Measurements from ENCODE around the gene CHN2.

DNA sequence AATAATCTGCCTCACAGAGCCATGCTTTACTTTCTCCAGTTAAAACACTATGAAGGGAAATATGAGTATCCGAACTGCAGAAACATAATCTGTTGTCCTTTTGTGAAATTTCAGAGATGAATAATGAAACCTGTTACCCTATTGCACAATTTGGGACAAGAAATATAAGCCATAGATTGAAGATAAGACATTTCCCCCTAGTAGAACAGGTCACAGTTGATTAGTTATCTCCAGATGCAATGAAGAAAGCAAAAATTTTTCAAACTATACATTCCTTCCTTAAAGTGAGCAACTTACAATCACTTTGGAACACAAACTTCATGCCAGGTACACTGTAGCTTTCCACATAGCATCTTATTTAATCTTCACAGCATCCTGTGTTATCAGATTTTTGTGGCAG is 2.3 kb upstream of the CHN2 start:
- TF ChIP-seq BACH2 (CRISPR knock-in tag; IDR thresholded peaks at IDR 0.05; ENCODE audit: borderline replicate concordance) = no peak
- TF ChIP-seq SNAI2 (CRISPR knock-in tag; IDR thresholded peaks at IDR 0.05) = no peak
- TF ChIP-seq ZFP3 (CRISPR knock-in tag; IDR thresholded peaks at IDR 0.05) = no peak
- no peak for TF ChIP-seq TCF4 (CRISPR knock-in tag; IDR thresholded peaks at IDR 0.05; ENCODE audit: borderline replicate concordance)

All from SK-N-SH treated with all-trans-retinoic acid at 6 μM for 48 hours (cell line).